Esophagus muscularis mucosa (tissue), 4 donors: ENCODE measurements around the gene AFAP1.

Experiments
- CTCF ChIP-seq, 3 experiments: fragments of 200-600 bp in 2 of 3; fragments of 450-650 bp in 1 of 3; sonication (generic) in 2 of 3; IDR thresholded peaks; one replicate each; pipeline ENCODE4 v1.5.1; 2017 to 2019; ENCODE audit warnings: antibody characterized with exemption in 3 of 3, mild to moderate bottlenecking in 2 of 3, moderate library complexity in 1 of 3
- EP300 ChIP-seq: sonication (generic); formaldehyde crosslinking; IDR thresholded peaks from one replicate; pipeline ENCODE4 v1.6.1; 2017; ENCODE audit warnings: antibody characterized with exemption
- POLR2A ChIP-seq: fragments of 450-650 bp; IDR thresholded peaks from one replicate; pipeline ENCODE4 v1.6.1; 2017; ENCODE audit warnings: antibody characterized with exemption, moderate library complexity, mild to moderate bottlenecking, low read depth

GRCh38 chr4:7983296-7983695 is 43.6 kb upstream of the AFAP1 start:
- TF ChIP-seq POLR2A (no peak), CTCF (IDR thresholded peaks at IDR 0.05) (no peak), EP300 (no peak)
